Measurements from ENCODE around the gene LRP1B.
"Not testable (repeated sequence)": the region's sequence is repeated elsewhere in the genome, so short reads cannot be mapped to it uniquely, and the experiment has no call there.

Gene LRP1B

GRCh38 chr2:140288726-140289125, 1842.1 kb downstream of the LRP1B start:
- no peak overlapping the region for H3K4me3 ChIP-seq (ENCODE audit: low read depth, low read length)
- no peak for DNase-seq (ENCODE audit: low read depth)
- TF ChIP-seq CTCF (IDR thresholded peaks at IDR 0.05; ENCODE audit: insufficient read depth, low read depth, low read length, missing control alignments), result no peak

GRCh38 chr2:140288213-140288612, 1842.6 kb downstream of the LRP1B start:
- H3K4me3 ChIP-seq (ENCODE audit: low read depth, low read length), result no peak overlapping the region
- TF ChIP-seq CTCF (IDR thresholded peaks at IDR 0.05; ENCODE audit: insufficient read depth, low read depth, low read length, missing control alignments), result no peak
- no peak for DNase-seq (ENCODE audit: low read depth)

GRCh38 chr2:140286377-140286776, 1844.4 kb downstream of the LRP1B start:
- no peak for DNase-seq (ENCODE audit: low read depth)
- no peak for TF ChIP-seq CTCF (IDR thresholded peaks at IDR 0.05; ENCODE audit: insufficient read depth, low read depth, low read length, missing control alignments)

GRCh38 chr2:140277344-140277743, 1853.5 kb downstream of the LRP1B start:
- not testable (repeated sequence) for DNase-seq (ENCODE audit: low read depth); H3K4me3 ChIP-seq (ENCODE audit: low read depth, low read length)

More at GRCh38 chr2:140286377-140286776, 1844.4 kb downstream of the LRP1B start:
- no peak overlapping the region for H3K4me3 ChIP-seq (ENCODE audit: low read depth, low read length)

GRCh38 chr2:140276661-140277060, 1854.2 kb downstream of the LRP1B start:
- no peak overlapping the region for H3K4me3 ChIP-seq (ENCODE audit: low read depth, low read length)
- no peak for DNase-seq (ENCODE audit: low read depth)
- TF ChIP-seq CTCF (IDR thresholded peaks at IDR 0.05; ENCODE audit: insufficient read depth, low read depth, low read length, missing control alignments), result no peak

DNA sequence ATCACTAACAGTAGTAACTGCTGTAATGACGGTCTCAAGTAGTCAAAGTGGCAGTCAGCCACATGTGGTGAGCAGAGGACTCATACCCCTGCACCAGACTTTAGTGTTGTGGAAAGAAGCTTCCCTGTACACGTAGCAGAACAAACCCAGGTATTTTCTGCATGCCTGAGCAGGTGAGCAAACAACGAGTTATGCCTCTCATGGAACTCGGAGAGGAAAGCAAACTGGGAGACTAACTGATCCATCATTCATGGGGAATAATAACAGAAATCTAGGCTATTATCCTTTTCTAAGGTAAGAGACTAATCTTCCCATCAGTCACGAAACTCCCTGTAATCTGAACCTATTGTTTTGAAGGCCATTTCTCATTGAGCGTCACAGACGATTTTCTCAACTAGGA, 1855.4 kb downstream of the LRP1B start:
- H3K4me3 ChIP-seq (ENCODE audit: low read depth, low read length), result no peak overlapping the region
- no peak for TF ChIP-seq CTCF (IDR thresholded peaks at IDR 0.05; ENCODE audit: insufficient read depth, low read depth, low read length, missing control alignments)
- DNase-seq (ENCODE audit: low read depth), result no peak

DNA sequence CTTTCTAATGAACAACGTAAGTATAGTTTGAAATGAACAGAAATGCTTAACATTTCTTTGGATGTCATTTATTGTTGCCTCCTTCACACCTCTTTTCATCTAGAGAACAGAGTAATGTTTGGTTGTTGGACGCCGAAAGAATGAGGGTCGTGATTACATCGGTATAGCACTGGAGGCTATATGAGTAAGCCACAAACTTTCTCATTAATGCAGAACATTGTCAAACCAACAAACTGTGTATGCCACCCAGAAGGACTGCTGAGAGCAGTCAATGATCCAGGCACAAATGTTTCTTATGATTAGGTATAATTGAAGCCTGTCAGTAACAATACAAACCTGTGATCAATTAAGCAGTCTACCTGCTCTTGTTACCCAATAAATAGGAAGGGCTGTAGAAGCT, 1855.9 kb downstream of the LRP1B start:
- no peak for TF ChIP-seq CTCF (IDR thresholded peaks at IDR 0.05; ENCODE audit: insufficient read depth, low read depth, low read length, missing control alignments)
- H3K4me3 ChIP-seq (ENCODE audit: low read depth, low read length), result no peak overlapping the region
- DNase-seq (ENCODE audit: low read depth), result no peak
